Muscle of back (tissue), 11 donors: ENCODE measurements around the gene EVI5L. TPM values are rescaled to one million over a fixed set of nuclear protein-coding genes. Genes with fewer than 3 reads are reported as not detected.

ENCODE experiments used
- DNase-seq, 3 donors: peaks; one replicate each; pipeline versions ENCODE4 v3.0.0 to v3.0.0-alpha.2; 2013
- polyA plus RNA-seq, 10 donors: library from polyadenylated mRNA; unstranded; fragments of 120-200 nt; gene quantifications; one replicate each; pipeline ENCODE4 v1.2.1, GENCODE V29; 2013; ENCODE audit not compliant: insufficient read length in 10 of 10

The EVI5L gene
- polyA plus RNA-seq, 10 donors: 11.1 to 14.8 (median 13.3) TPM

- no peak for DNase-seq
Measured at GRCh38 chr19:7910321-7911161, 80.5 kb downstream of the EVI5L start.

- DNase-seq: no peak
Measured at GRCh38 chr19:7911508-7912143, 81.6 kb downstream of the EVI5L start.

- DNase-seq: no peak
Measured at GRCh38 chr19:7912144-7912696, 82.2 kb downstream of the EVI5L start.

- DNase-seq: no peak
Measured at GRCh38 chr19:7912697-7913564, 82.9 kb downstream of the EVI5L start.

- DNase-seq: no peak
Measured at GRCh38 chr19:7913652-7914051, 83.6 kb downstream of the EVI5L start.

- no peak for DNase-seq
Measured at GRCh38 chr19:7914099-7914498, 84.1 kb downstream of the EVI5L start.

Other genes starting within 250 kb of the EVI5L start
- gene CAMSAP3, start 234.4 kb upstream of the EVI5L start, polyA plus RNA-seq: 1 to 10 TPM in 2 of 10 donors, under 1 TPM in 7, not detected in 1; 0.05 to 2.0 (median 0.24) TPM
- 10 to 100 TPM; 18.7 to 29.6 (median 23.1) TPM for gene XAB2, start 200.7 kb upstream of the EVI5L start, polyA plus RNA-seq
- 10 to 100 TPM; 48.6 to 90.3 (median 69.3) TPM for gene PET100, start 200.4 kb upstream of the EVI5L start, polyA plus RNA-seq
- under 1 TPM in 1 of 10 donors, not detected in 9; 0.26 TPM for gene PCP2, start 196.5 kb upstream of the EVI5L start, polyA plus RNA-seq
- gene STXBP2, start 193.1 kb upstream of the EVI5L start, polyA plus RNA-seq: 1 to 10 TPM; 2.1 to 7.9 (median 6.0) TPM
- 1 to 10 TPM; 1.1 to 3.6 (median 2.4) TPM for gene RETN, start 161.2 kb upstream of the EVI5L start, polyA plus RNA-seq
- gene MCEMP1, start 153.1 kb upstream of the EVI5L start, polyA plus RNA-seq: under 1 TPM in 6 of 10 donors, not detected in 4; 0.10 to 0.38 (median 0.28) TPM
- gene TRAPPC5, start 149.4 kb upstream of the EVI5L start, polyA plus RNA-seq: 10 to 100 TPM; 26.0 to 45.4 (median 32.8) TPM
- under 1 TPM in 9 of 10 donors, not detected in 1; 0.22 to 0.97 (median 0.48) TPM for gene FCER2, start 128.1 kb upstream of the EVI5L start, polyA plus RNA-seq
- gene CLEC4G, start 98.1 kb upstream of the EVI5L start, polyA plus RNA-seq: under 1 TPM in 4 of 10 donors, not detected in 6; 0.17 to 0.29 (median 0.24) TPM
- gene CD209, start 82.7 kb upstream of the EVI5L start, polyA plus RNA-seq: 1 to 10 TPM; 2.2 to 4.5 (median 3.7) TPM
- gene CLEC4M, start 67.0 kb upstream of the EVI5L start, polyA plus RNA-seq: under 1 TPM in 7 of 10 donors, not detected in 3; 0.11 to 0.56 (median 0.26) TPM
- gene PRR36, start 44.2 kb downstream of the EVI5L start, polyA plus RNA-seq: under 1 TPM; 0.07 to 0.49 (median 0.30) TPM
- under 1 TPM in 7 of 10 donors, not detected in 3; 0.11 to 0.61 (median 0.27) TPM for gene LRRC8E, start 58.3 kb downstream of the EVI5L start, polyA plus RNA-seq
- gene MAP2K7, start 73.7 kb downstream of the EVI5L start, polyA plus RNA-seq: 10 to 100 TPM; 14.9 to 24.6 (median 20.6) TPM
- under 1 TPM in 5 of 10 donors, not detected in 5; 0.23 to 0.52 (median 0.46) TPM for gene TGFBR3L, start 84.6 kb downstream of the EVI5L start, polyA plus RNA-seq
- gene SNAPC2, start 90.1 kb downstream of the EVI5L start, polyA plus RNA-seq: 10 to 100 TPM; 11.0 to 20.7 (median 15.7) TPM
- gene CTXN1, start 95.9 kb downstream of the EVI5L start, polyA plus RNA-seq: 1 to 10 TPM in 9 of 10 donors, under 1 TPM in 1; 0.85 to 3.4 (median 2.5) TPM
- gene TIMM44, start 113.4 kb downstream of the EVI5L start, polyA plus RNA-seq: 10 to 100 TPM; 34.7 to 49.3 (median 45.3) TPM
- 10 to 100 TPM; 48.9 to 67.5 (median 53.6) TPM for gene ELAVL1, start 175.4 kb downstream of the EVI5L start, polyA plus RNA-seq
- gene CCL25, start 222.5 kb downstream of the EVI5L start, polyA plus RNA-seq: under 1 TPM in 4 of 10 donors, not detected in 6; 0.18 to 0.33 (median 0.27) TPM